ENCODE measurements around the gene REXO4. TPM values are rescaled to one million over a fixed set of nuclear protein-coding genes. Genes with fewer than 3 reads are reported as not detected.

REXO4 gene
- total and polyA plus RNA-seq, 2 of the 4 experiments (the other 2 are of a cell fraction), result 16.1 to 21.8 TPM

GRCh38 chr9:133437753-133438531 lies 20.1 kb upstream of the REXO4 start:
- Histone ChIP-seq H3K18ac (ENCODE audit: low read depth, low read length) (no peak overlapping the region), H3K79me1 (ENCODE audit: low read depth in 1 of 2, low read length in 2 of 2) (no peaks in the 10 kb centered on the region), H3K36me3 (ENCODE audit: control insufficient read depth, insufficient read depth, low read length) (no peaks in the 10 kb centered on the region), H3K27ac (ENCODE audit: insufficient read depth, low read length) (no peak overlapping the region), H4K5ac (ENCODE audit: low read depth, low read length) (no peak overlapping the region), H3K9ac (ENCODE audit: low read depth, low read length) (no peak overlapping the region), H2BK15ac (ENCODE audit: low read depth, low read length) (no peak overlapping the region), H4K20me1 (ENCODE audit: insufficient read depth, low read length) (no peaks in the 10 kb centered on the region), H3K4me3 (ENCODE audit: insufficient read depth, low read depth, low read length) (no peak overlapping the region), H3K14ac (replicated peaks; ENCODE audit: low read depth, low read length) (no peak overlapping the region), H3K56ac (ENCODE audit: extremely low read depth, insufficient read depth, low read length) (no peak overlapping the region), H2BK5ac (ENCODE audit: low read depth, low read length, poor library complexity, severe bottlenecking) (no peak overlapping the region), H2AK9ac (replicated peaks; ENCODE audit: low read depth, low read length, poor library complexity) (no peak overlapping the region), H3K23ac (ENCODE audit: low read depth, low read length) (no peak overlapping the region), H2AK5ac (ENCODE audit: low read depth, low read length) (no peak overlapping the region), H2AFZ (replicated peaks; ENCODE audit: low read length, poor library complexity) (no peak overlapping the region), H3K4ac (ENCODE audit: low read depth, low read length) (no peak overlapping the region), H2BK120ac (ENCODE audit: low read depth, low read length) (no peak overlapping the region), H3K4me1 (ENCODE audit: control insufficient read depth, insufficient read depth, low read length) (no peaks in the 10 kb centered on the region), H2BK20ac (ENCODE audit: low read depth, low read length) (no peak overlapping the region), H4K8ac (ENCODE audit: low read depth in 2 of 2, low read length in 2 of 2) (no peak overlapping the region), H3K4me2 (ENCODE audit: low read depth, low read length) (no peak overlapping the region), H3K27me3 (ENCODE audit: control insufficient read depth, insufficient read depth, low read length) (no peaks in the 10 kb centered on the region), H3K9me1 (ENCODE audit: insufficient read depth, low read length) (no peaks in the 10 kb centered on the region), H3K9me3 (ENCODE audit: control insufficient read depth, insufficient read depth, low read length) (no peaks in the 10 kb centered on the region), H4K91ac (ENCODE audit: insufficient read depth, low read depth, low read length) (no peak overlapping the region)
- intact Hi-C loops (cut with micrococcal nuclease), result no loop called here
- peak; percentile 30; the same call in 1 of the 2 replicates for TF ChIP-seq RAD21 (IDR thresholded peaks at IDR 0.05; ENCODE audit: low read length)
- TF ChIP-seq, protein P1, sequence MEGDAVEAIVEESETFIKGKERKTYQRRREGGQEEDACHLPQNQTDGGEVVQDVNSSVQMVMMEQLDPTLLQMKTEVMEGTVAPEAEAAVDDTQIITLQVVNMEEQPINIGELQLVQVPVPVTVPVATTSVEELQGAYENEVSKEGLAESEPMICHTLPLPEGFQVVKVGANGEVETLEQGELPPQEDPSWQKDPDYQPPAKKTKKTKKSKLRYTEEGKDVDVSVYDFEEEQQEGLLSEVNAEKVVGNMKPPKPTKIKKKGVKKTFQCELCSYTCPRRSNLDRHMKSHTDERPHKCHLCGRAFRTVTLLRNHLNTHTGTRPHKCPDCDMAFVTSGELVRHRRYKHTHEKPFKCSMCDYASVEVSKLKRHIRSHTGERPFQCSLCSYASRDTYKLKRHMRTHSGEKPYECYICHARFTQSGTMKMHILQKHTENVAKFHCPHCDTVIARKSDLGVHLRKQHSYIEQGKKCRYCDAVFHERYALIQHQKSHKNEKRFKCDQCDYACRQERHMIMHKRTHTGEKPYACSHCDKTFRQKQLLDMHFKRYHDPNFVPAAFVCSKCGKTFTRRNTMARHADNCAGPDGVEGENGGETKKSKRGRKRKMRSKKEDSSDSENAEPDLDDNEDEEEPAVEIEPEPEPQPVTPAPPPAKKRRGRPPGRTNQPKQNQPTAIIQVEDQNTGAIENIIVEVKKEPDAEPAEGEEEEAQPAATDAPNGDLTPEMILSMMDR (conservative IDR thresholded peaks at IDR 0.05; ENCODE audit: low read depth, low read length), result peak; percentile 28
- no peak for TF ChIP-seq USF2 (IDR thresholded peaks at IDR 0.05; ENCODE audit: low read depth, low read length)
- no peak for TF ChIP-seq MXI1 (IDR thresholded peaks at IDR 0.05; ENCODE audit: borderline replicate concordance, low read depth, low read length)
- TF ChIP-seq RCOR1 (IDR thresholded peaks at IDR 0.05; ENCODE audit: insufficient replicate concordance, low read length), result no peak
- TF ChIP-seq, protein P2, sequence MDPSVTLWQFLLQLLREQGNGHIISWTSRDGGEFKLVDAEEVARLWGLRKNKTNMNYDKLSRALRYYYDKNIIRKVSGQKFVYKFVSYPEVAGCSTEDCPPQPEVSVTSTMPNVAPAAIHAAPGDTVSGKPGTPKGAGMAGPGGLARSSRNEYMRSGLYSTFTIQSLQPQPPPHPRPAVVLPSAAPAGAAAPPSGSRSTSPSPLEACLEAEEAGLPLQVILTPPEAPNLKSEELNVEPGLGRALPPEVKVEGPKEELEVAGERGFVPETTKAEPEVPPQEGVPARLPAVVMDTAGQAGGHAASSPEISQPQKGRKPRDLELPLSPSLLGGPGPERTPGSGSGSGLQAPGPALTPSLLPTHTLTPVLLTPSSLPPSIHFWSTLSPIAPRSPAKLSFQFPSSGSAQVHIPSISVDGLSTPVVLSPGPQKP (IDR thresholded peaks at IDR 0.05; ENCODE audit: borderline replicate concordance, low read depth, low read length), result no peak
- TF ChIP-seq POLR2A (IDR thresholded peaks at IDR 0.05; ENCODE audit: low read depth, low read length), result no peak
- no peak for TF ChIP-seq MAFK (IDR thresholded peaks at IDR 0.05; ENCODE audit: low read depth, low read length)
- TF ChIP-seq RFX5 (IDR thresholded peaks at IDR 0.05; ENCODE audit: low read depth, low read length), result no peak
- DNase-seq (no peak), ATAC-seq (ENCODE audit: low read depth) (no peak; the same call in 1 of the 2 replicates)
- in situ Hi-C loops (cut with MboI; ENCODE audit: low sequenced_read_pairs), result no loop called here
- 90% methylated on average over 13 of the region's 20 CpGs; no CpG with 5 or more reads in 1 of the 2 experiments for WGBS, 2 experiments (ENCODE audit: extremely low coverage in 2 of 2, insufficient read length in 1 of 2)
- no TSS peak for BruUV-seq (replicated peaks)
- POLR2A ChIA-PET (ENCODE audit: unreplicated experiment), result no interaction called here
- dilution Hi-C loops (cut with HindIII; ENCODE audit: low sequenced_read_pairs, unreplicated experiment), result no loop called here
- CTCF ChIA-PET, result interaction anchor here (0.6 kb wide), 1 partner anchor 22 kb away, joined by 3 read pairs; no protein-coding TSS in a partner anchor
